HCT116 (cell line): Measurements from ENCODE around the gene ZNF804B. TPM values are rescaled to one million over a fixed set of nuclear protein-coding genes. Genes with fewer than 3 reads are reported as not detected.

ENCODE experiments used
- ATAC-seq: fragments of 200-7000 bp; cut with Tn5 transposase; 2 replicates; pipeline ENCODE4 v1.9.1; 2020; ENCODE audit warnings: mild to moderate bottlenecking, moderate library complexity
- BruUV-seq: library from RNA; stranded (reverse); fragments of 400-500 nt; replicated peaks from 2 replicates; lab custom pipeline; 2021; lab: Mats Ljungman, UMichigan
- CTCF ChIA-PET: fragments of 300-600 bp; sonication (Branson Sonifier 250); formaldehyde crosslinking; loops from one replicate; lab custom pipeline; 2021; ENCODE audit warnings: antibody characterized with exemption; lab: Charles Lee
- POLR2A ChIA-PET: fragments of 300-600, 350-600 bp; sonication (Branson Sonifier 250); formaldehyde crosslinking; loops from one replicate; lab custom pipeline; 2021; ENCODE audit warnings: antibody characterized with exemption; lab: Charles Lee
- RAD21 ChIA-PET, 2 experiments: fragments of 300-600 bp; sonication (Branson Sonifier 250); formaldehyde crosslinking; loops; one replicate each; lab custom pipeline; 2023; ENCODE audit warnings: low total read pairs in 2 of 2; ENCODE audit not compliant: uncharacterized antibody in 2 of 2, unreplicated experiment in 2 of 2, low non-redundant PET in 1 of 2; lab: Charles Lee
- DNase-seq: peaks from one replicate; pipeline ENCODE4 v3.0.0-alpha.2; 2010; ENCODE audit warnings: low read depth, low spot score
- H2AFZ ChIP-seq: fragments of 200-600 bp; shearing (Covaris generic), sonication (generic); 2 replicates; pipeline ENCODE4 v1.6.1; 2017; ENCODE audit warnings: low read depth, mixed run types, mixed read lengths, antibody characterized with exemption, low read length; ENCODE audit not compliant: poor library complexity, severe bottlenecking
- H3K27ac ChIP-seq: 2 replicates; pipeline ENCODE4 v1.5.1; 2012; ENCODE audit warnings: low read depth, low read length
- H3K27me3 ChIP-seq: fragments of 200-600 bp; sonication (generic); 2 replicates; pipeline ENCODE4 v1.6.1; 2016; ENCODE audit warnings: mixed run types, low read length, mixed read lengths; ENCODE audit not compliant: insufficient read depth
- H3K36me3 ChIP-seq, 2 experiments: fragments of 200-500 bp in 1 of 2; fragments of 200-600 bp in 1 of 2; sonication (Bioruptor generic) in 1 of 2; sonication (generic) in 1 of 2; 2 replicates each; pipeline versions ENCODE4 v1.5.1 to v1.6.1; 2014 to 2016; ENCODE audit warnings: low read length in 2 of 2, inconsistent platforms in 1 of 2, mixed read lengths in 1 of 2, mixed run types in 1 of 2; ENCODE audit not compliant: insufficient read depth in 2 of 2, control insufficient read depth in 1 of 2
- H3K4me1 ChIP-seq, 2 experiments: fragments of 200-600 bp in 1 of 2; sonication (generic) in 1 of 2; 2 replicates each; pipeline versions ENCODE4 v1.5.1 to v1.6.1; 2012 to 2017; ENCODE audit warnings: low read length in 2 of 2, inconsistent platforms in 1 of 2, mild to moderate bottlenecking in 1 of 2, mixed read lengths in 1 of 2, mixed run types in 1 of 2, moderate library complexity in 1 of 2; ENCODE audit not compliant: insufficient read depth in 2 of 2, control insufficient read depth in 1 of 2
- H3K4me2 ChIP-seq: fragments of 200-600 bp; sonication (generic); 2 replicates; pipeline ENCODE4 v1.6.1; 2017; ENCODE audit warnings: mixed run types, low read length, mixed read lengths
- H3K4me3 ChIP-seq, 2 experiments: fragments of 200-600 bp in 1 of 2; sonication (generic) in 1 of 2; replicated peaks in 1 of 2; 2 replicates each; pipeline ENCODE4 v1.5.1; 2011 to 2016; ENCODE audit warnings: low read length in 2 of 2, control low read depth in 1 of 2, low read depth in 1 of 2, mild to moderate bottlenecking in 1 of 2, mixed read lengths in 1 of 2, mixed run types in 1 of 2
- H3K79me2 ChIP-seq: fragments of 200-600 bp; sonication (generic); 2 replicates; pipeline ENCODE4 v1.6.1; 2017; ENCODE audit warnings: mild to moderate bottlenecking, mixed run types, low read length, moderate library complexity, mixed read lengths; ENCODE audit not compliant: insufficient read depth
- H3K9ac ChIP-seq: fragments of 200-600 bp; sonication (generic); 2 replicates; pipeline ENCODE4 v1.6.1; 2016; ENCODE audit warnings: low read length, mixed read lengths
- H3K9me2 ChIP-seq: fragments of 200-600 bp; sonication (generic), shearing (Covaris generic); 2 replicates; pipeline ENCODE4 v1.6.1; 2017; ENCODE audit warnings: mixed run types, mild to moderate bottlenecking, moderate library complexity; ENCODE audit not compliant: insufficient read depth
- H3K9me3 ChIP-seq, 2 experiments: fragments of 200-500 bp in 1 of 2; fragments of 200-600 bp in 1 of 2; sonication (Bioruptor generic) in 1 of 2; sonication (generic) in 1 of 2; 2 replicates each; pipeline ENCODE4 v1.6.1; 2014 to 2017; ENCODE audit warnings: low read length in 2 of 2, mixed read lengths in 2 of 2, inconsistent platforms in 1 of 2, low read depth in 1 of 2, mild to moderate bottlenecking in 1 of 2, mixed run types in 1 of 2, moderate library complexity in 1 of 2; ENCODE audit not compliant: control insufficient read depth in 1 of 2, insufficient read depth in 1 of 2
- H4K20me1 ChIP-seq: fragments of 200-600 bp; sonication (generic), shearing (Covaris generic); 2 replicates; pipeline ENCODE4 v1.6.1; 2017; ENCODE audit warnings: mixed run types, mild to moderate bottlenecking, moderate library complexity; ENCODE audit not compliant: insufficient read depth
- CEBPB ChIP-seq: IDR thresholded peaks from 2 replicates; pipeline ENCODE4 v1.6.1; 2012; ENCODE audit warnings: low read depth
- CTCF ChIP-seq, 3 experiments: fragments of 200-600 bp in 1 of 3; sonication (generic) in 1 of 3; IDR thresholded peaks in 2 of 3; conservative IDR thresholded peaks in 1 of 3; 2 replicates each; pipeline ENCODE4 v1.5.1; 2012 to 2017; ENCODE audit warnings: low read depth in 2 of 3, low read length in 2 of 3, antibody characterized with exemption in 1 of 3, borderline replicate concordance in 1 of 3, control low read depth in 1 of 3, mild to moderate bottlenecking in 1 of 3, mixed read lengths in 1 of 3, mixed run types in 1 of 3, moderate library complexity in 1 of 3; ENCODE audit not compliant: insufficient read depth in 1 of 3
- EZH2 ChIP-seq: fragments of 200-600 bp; sonication (generic); IDR thresholded peaks from 2 replicates; pipeline ENCODE4 v1.6.1; 2017; ENCODE audit warnings: antibody characterized with exemption, mixed run types
- EZH2phosphoT487 ChIP-seq: fragments of 200-600 bp; IDR thresholded peaks from 2 replicates; pipeline ENCODE4 v1.6.1; 2018; ENCODE audit warnings: antibody characterized with exemption, borderline replicate concordance
- FOSL1 ChIP-seq: IDR thresholded peaks from 2 replicates; pipeline ENCODE4 v1.6.1; 2012; ENCODE audit warnings: low read depth
- MAX ChIP-seq: IDR thresholded peaks from 2 replicates; pipeline ENCODE4 v1.6.1; 2012
- SP1 ChIP-seq: IDR thresholded peaks from 2 replicates; pipeline ENCODE4 v1.6.1; 2012; ENCODE audit warnings: low read depth
- SRF ChIP-seq: IDR thresholded peaks from 2 replicates; pipeline ENCODE4 v1.6.1; 2012; ENCODE audit warnings: low read depth
- ZFX ChIP-seq: fragments of 450-650 bp; IDR thresholded peaks from 2 replicates; pipeline ENCODE4 v1.6.1; 2017
- intact Hi-C: fragments of 100-400 bp; cut with micrococcal nuclease; formaldehyde crosslinking; loops from 2 replicates; pipeline ENCODE4 v1.10.0; 2022
- total RNA-seq: library from RNA; stranded (reverse); gene quantifications from one replicate; pipeline ENCODE4 v1.2.1, GENCODE V29; 2021; ENCODE audit not compliant: unreplicated experiment

Gene ZNF804B
- total RNA-seq, 1 experiment from 2014 or later = not detected

DNA sequence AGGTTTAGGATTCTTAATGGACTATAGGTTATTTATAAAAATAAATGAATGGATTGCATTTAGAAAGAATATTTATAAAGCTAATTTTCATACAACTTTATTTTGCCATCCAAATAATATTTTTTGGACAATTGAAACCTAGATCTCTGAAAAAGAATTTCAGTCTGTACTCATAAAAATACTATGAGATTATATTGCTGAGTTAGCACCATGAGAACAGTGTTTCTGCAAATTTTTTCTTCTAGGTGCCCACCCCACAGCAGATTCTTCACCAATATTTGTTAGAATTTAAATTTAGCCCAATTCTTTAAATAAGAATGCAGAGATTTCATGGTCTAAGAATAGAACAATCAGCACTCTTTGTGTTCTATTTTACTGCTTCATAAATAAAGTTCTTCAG lies 121.6 kb downstream of the ZNF804B start (continued):
- no peak for TF ChIP-seq CTCF (IDR thresholded peaks at IDR 0.05 in 2 of 3, conservative IDR thresholded peaks at IDR 0.05 in 1 of 3; ENCODE audit: borderline replicate concordance in 1 of 3, insufficient read depth in 1 of 3, low read depth in 2 of 3, low read length in 2 of 3)
- TF ChIP-seq SRF = no peak

GRCh38 chr7:88885131-88885530 lies 125.6 kb downstream of the ZNF804B start:
- POLR2A ChIA-PET = no interaction called here
- no peak overlapping the region for H3K9ac ChIP-seq

More at GRCh38 chr7:88885131-88885530, 125.6 kb downstream of the ZNF804B start:
- CTCF ChIA-PET = no interaction called here
- Histone ChIP-seq H4K20me1 (no peaks in the 10 kb centered on the region), H3K27me3 (no peaks in the 10 kb centered on the region), H3K27ac (no peak overlapping the region), H3K4me1 (no peaks in the 10 kb centered on the region), H2AFZ (no peak overlapping the region), H3K9me3 (no peaks in the 10 kb centered on the region), H3K4me3 (no peak overlapping the region), H3K79me2 (no peaks in the 10 kb centered on the region), H3K36me3 (no peaks in the 10 kb centered on the region), H3K4me2 (no peak overlapping the region), H3K9me2 (no peaks in the 10 kb centered on the region)
- TF ChIP-seq EZH2phosphoT487 (no peak), CEBPB (no peak), EZH2 (no peak), FOSL1 (no peak), SP1 (no peak), ZFX (no peak), MAX (no peak)
- BruUV-seq = no TSS peak
- RAD21 ChIA-PET = no interaction called here
- ATAC-seq (no peak), DNase-seq (no peak)
- intact Hi-C loops = no loop called here
